Esophagus muscularis mucosa (tissue), 3 donors: Measurements from ENCODE around the gene ZBTB44.

Source experiments
- EP300 ChIP-seq: sonication (generic); formaldehyde crosslinking; IDR thresholded peaks from one replicate; pipeline ENCODE4 v1.6.1; 2017; ENCODE audit warnings: antibody characterized with exemption
- TF ChIP-seq, protein P1 (sequence below), 3 experiments: fragments of 200-600 bp in 2 of 3; fragments of 450-650 bp in 1 of 3; sonication (generic) in 2 of 3; IDR thresholded peaks; one replicate each; pipeline ENCODE4 v1.5.1; 2017 to 2019; ENCODE audit warnings: antibody characterized with exemption in 3 of 3, mild to moderate bottlenecking in 2 of 3, moderate library complexity in 1 of 3

DNA sequence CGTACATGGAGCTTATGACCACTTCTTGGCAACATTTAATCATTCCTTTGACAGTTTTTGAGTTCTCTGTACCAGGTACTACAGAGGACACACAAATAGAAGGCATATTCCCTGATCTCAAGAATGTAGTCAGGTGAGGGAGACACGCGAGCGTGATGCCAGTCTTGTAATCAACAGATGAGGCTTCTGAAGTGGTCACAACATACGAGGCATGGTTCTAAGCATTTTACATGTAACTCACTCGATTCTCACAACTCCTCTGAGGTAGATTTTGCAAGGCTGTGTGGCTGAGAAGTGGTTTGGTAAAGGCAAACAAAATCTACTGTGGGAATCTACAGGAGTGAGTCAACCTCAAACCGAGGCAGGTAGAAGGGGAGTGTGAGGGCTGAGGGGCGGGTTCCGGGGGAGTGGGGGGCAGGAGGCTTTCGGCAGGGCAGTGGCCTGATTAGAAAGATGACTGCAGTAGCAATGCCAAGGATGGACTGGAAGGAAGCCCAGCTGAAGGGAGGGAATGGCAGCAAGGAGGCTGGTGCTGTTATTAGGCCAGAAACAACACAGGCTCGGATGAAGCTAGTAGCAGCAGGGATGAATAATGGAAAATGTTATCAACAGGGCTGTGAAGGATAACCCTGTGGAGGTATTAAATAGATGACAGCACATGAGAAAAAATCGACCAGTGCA, 91.3 kb downstream of the ZBTB44 start:
- TF ChIP-seq, protein P1, sequence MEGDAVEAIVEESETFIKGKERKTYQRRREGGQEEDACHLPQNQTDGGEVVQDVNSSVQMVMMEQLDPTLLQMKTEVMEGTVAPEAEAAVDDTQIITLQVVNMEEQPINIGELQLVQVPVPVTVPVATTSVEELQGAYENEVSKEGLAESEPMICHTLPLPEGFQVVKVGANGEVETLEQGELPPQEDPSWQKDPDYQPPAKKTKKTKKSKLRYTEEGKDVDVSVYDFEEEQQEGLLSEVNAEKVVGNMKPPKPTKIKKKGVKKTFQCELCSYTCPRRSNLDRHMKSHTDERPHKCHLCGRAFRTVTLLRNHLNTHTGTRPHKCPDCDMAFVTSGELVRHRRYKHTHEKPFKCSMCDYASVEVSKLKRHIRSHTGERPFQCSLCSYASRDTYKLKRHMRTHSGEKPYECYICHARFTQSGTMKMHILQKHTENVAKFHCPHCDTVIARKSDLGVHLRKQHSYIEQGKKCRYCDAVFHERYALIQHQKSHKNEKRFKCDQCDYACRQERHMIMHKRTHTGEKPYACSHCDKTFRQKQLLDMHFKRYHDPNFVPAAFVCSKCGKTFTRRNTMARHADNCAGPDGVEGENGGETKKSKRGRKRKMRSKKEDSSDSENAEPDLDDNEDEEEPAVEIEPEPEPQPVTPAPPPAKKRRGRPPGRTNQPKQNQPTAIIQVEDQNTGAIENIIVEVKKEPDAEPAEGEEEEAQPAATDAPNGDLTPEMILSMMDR (IDR thresholded peaks at IDR 0.05) = no peak
- no peak for TF ChIP-seq EP300
